HepG2 (cell line): ENCODE results near the gene WDR5B. TPM values are rescaled to one million over a fixed set of nuclear protein-coding genes. Genes with fewer than 3 reads are reported as not detected.

Experiments
- ATAC-seq: fragments of 200-7000 bp; cut with Tn5 transposase; 3 replicates; pipeline ENCODE4 v1.9.1; 2020; ENCODE audit warnings: mild to moderate bottlenecking, moderate library complexity
- BruUV-seq: library from RNA; stranded (reverse); fragments of 400-500 nt; replicated peaks from 2 replicates; lab custom pipeline; 2021; lab: Mats Ljungman, UMichigan
- CTCF ChIA-PET: fragments of 300-600 bp; formaldehyde crosslinking; extraction: SDS; loops from one replicate; lab custom pipeline; 2021; ENCODE audit warnings: low total read pairs, inconsistent platforms, low intra/inter-chr PET ratio; lab: Yijun Ruan, JAX
- POLR2A ChIA-PET: fragments of 350-600 bp; sonication (Branson Sonifier 250); formaldehyde crosslinking; loops from one replicate; lab custom pipeline; 2020; ENCODE audit warnings: antibody characterized with exemption, inconsistent platforms; lab: Yijun Ruan, JAX
- DNase-seq: peaks from one replicate; pipeline ENCODE4 v3.0.0-alpha.2; 2015; ENCODE audit warnings: low spot score
- FAIRE-seq: peaks from 3 replicates; lab custom pipeline; 2011; peaks lifted over from hg19 to GRCh38; lab: Jason Lieb, UNC
- H2AFZ ChIP-seq: one replicate; pipeline ENCODE4 v1.6.1; 2011; ENCODE audit warnings: low read length, inconsistent platforms
- H3K27ac ChIP-seq: fragments of 300-600 bp; 3 replicates; pipeline ENCODE4 v1.8.0; 2011; ENCODE audit warnings: mixed run types, mild to moderate bottlenecking, mixed read lengths, low read length, inconsistent platforms; ENCODE audit not compliant: insufficient read depth; ENCODE audit errors: extremely low read length
- H3K27me3 ChIP-seq, 2 experiments: fragments of 200-600 bp in 1 of 2; 2 replicates in 1 of 2; 3 replicates in 1 of 2; pipeline versions ENCODE4 v1.6.0 to v1.8.0; 2011; ENCODE audit warnings: low read length in 2 of 2, mild to moderate bottlenecking in 2 of 2, moderate library complexity in 2 of 2, inconsistent platforms in 1 of 2; ENCODE audit not compliant: insufficient read depth in 2 of 2, control insufficient read depth in 1 of 2
- H3K36me3 ChIP-seq, 2 experiments: fragments of 200-600 bp in 1 of 2; replicated peaks in 1 of 2; 2 replicates in 1 of 2; 3 replicates in 1 of 2; pipeline versions ENCODE4 v1.5.1 to v1.8.0; 2011; ENCODE audit warnings: low read length in 2 of 2, inconsistent platforms in 1 of 2; ENCODE audit not compliant: insufficient read depth in 2 of 2, control insufficient read depth in 1 of 2
- H3K4me1 ChIP-seq: 2 replicates; pipeline ENCODE4 v1.5.1; 2012; ENCODE audit warnings: low read length, inconsistent platforms; ENCODE audit not compliant: insufficient read depth
- H3K4me2 ChIP-seq: 2 replicates; pipeline ENCODE4 v1.6.0; 2011; ENCODE audit warnings: low read depth, low read length, inconsistent platforms
- H3K4me3 ChIP-seq, 3 experiments: fragments of 200-600 bp in 1 of 3; sonication (generic), shearing (Covaris generic) in 1 of 3; replicated peaks in 1 of 3; 2 replicates each; pipeline ENCODE4 v1.5.1; 2011 to 2016; ENCODE audit warnings: low read length in 3 of 3, inconsistent platforms in 2 of 3, low read depth in 2 of 3, mild to moderate bottlenecking in 2 of 3, control low read depth in 1 of 3, mixed read lengths in 1 of 3; ENCODE audit not compliant: insufficient read depth in 1 of 3
- H3K79me2 ChIP-seq: one replicate; pipeline ENCODE4 v1.6.1; 2011; ENCODE audit warnings: low read length, inconsistent platforms; ENCODE audit not compliant: insufficient read depth
- H3K9ac ChIP-seq: 2 replicates; pipeline ENCODE4 v1.6.0; 2011; ENCODE audit warnings: mild to moderate bottlenecking, low read depth, low read length, inconsistent platforms; ENCODE audit not compliant: insufficient read depth
- H3K9me3 ChIP-seq: 2 replicates; pipeline ENCODE4 v1.5.1; 2012; ENCODE audit warnings: mild to moderate bottlenecking, low read length
- H4K20me1 ChIP-seq: 2 replicates; pipeline ENCODE4 v1.6.0; 2011; ENCODE audit warnings: inconsistent platforms, mild to moderate bottlenecking, low read length, moderate library complexity; ENCODE audit not compliant: insufficient read depth
- AHR ChIP-seq: IDR thresholded peaks from 2 replicates; pipeline ENCODE4 v1.6.1; 2018; ENCODE audit warnings: missing genetic modification reagents, missing compliant biosample characterization
- CENPX ChIP-seq: sonication (generic); formaldehyde crosslinking; IDR thresholded peaks from 2 replicates; pipeline ENCODE4 v1.9.0; 2021; ENCODE audit warnings: mild to moderate bottlenecking, missing genetic modification reagents, moderate library complexity
- HNF4A ChIP-seq: sonication (generic); formaldehyde crosslinking; IDR thresholded peaks from 2 replicates; pipeline ENCODE4 v1.4.0; 2020; ENCODE audit warnings: missing genetic modification reagents
- REL ChIP-seq: sonication (generic); formaldehyde crosslinking; conservative IDR thresholded peaks from 2 replicates; pipeline ENCODE4 v1.8.0; 2022; ENCODE audit warnings: mild to moderate bottlenecking, missing genetic modification reagents, moderate library complexity
- SMAD3 ChIP-seq: sonication (generic); formaldehyde crosslinking; IDR thresholded peaks from 2 replicates; pipeline ENCODE4 v1.4.0; 2020; ENCODE audit warnings: missing genetic modification reagents
- ZNF17 ChIP-seq: sonication (generic); formaldehyde crosslinking; IDR thresholded peaks from 2 replicates; pipeline ENCODE4 v1.5.0; 2020; ENCODE audit warnings: mild to moderate bottlenecking, missing genetic modification reagents
- ZNF781 ChIP-seq: sonication (generic); formaldehyde crosslinking; IDR thresholded peaks from 2 replicates; pipeline ENCODE4 v1.5.1; 2020; ENCODE audit warnings: borderline replicate concordance, mild to moderate bottlenecking, missing genetic modification reagents; ENCODE audit errors: not compliant biosample characterization
- in situ Hi-C: cut with HindIII; loops from 2 replicates; pipeline ENCODE4 v1.10.0; 2017; ENCODE audit warnings: low pct_unique_long_range_greater_than_20kb; ENCODE audit not compliant: extremely low pct_ligation_motif_present
- intact Hi-C: fragments of 100-400 bp; cut with micrococcal nuclease; formaldehyde crosslinking; loops from one replicate; pipeline ENCODE4 v1.10.0; 2022; ENCODE audit not compliant: unreplicated experiment
- polyA plus RNA-seq, 8 experiments: library from polyadenylated mRNA; depleted of rRNA in 3 of 8; stranded (reverse) in 7 of 8; unstranded in 1 of 8; fragments of >200 nt; fragmentation: Illumina TruSeq in 4 of 8; extraction: Trizol in 4 of 8; gene quantifications; 2 replicates each; pipeline versions ENCODE4 v1.2.1 to v1.2.3, GENCODE V29; 2011 to 2016; ENCODE audit warnings: low read depth in 4 of 8, missing spikeins in 1 of 8, mixed read lengths in 1 of 8; ENCODE audit not compliant: insufficient read depth in 1 of 8
- total RNA-seq, 5 experiments: library from RNA; depleted of rRNA; stranded (reverse); fragments of >200 nt; fragmentation: Illumina TruSeq; extraction: Trizol; gene quantifications; 2 replicates each; pipeline ENCODE4 v1.2.3, GENCODE V29; 2016; ENCODE audit warnings: low read depth in 1 of 5
- TF ChIP-seq, protein P1 (sequence below): sonication (generic); formaldehyde crosslinking; IDR thresholded peaks from 2 replicates; pipeline ENCODE4 v1.9.0; 2022; ENCODE audit warnings: missing genetic modification reagents, mild to moderate bottlenecking, borderline replicate concordance
- TF ChIP-seq, protein P2 (sequence below): sonication (generic); formaldehyde crosslinking; IDR thresholded peaks from 2 replicates; pipeline ENCODE4 v1.5.0; 2020; ENCODE audit warnings: mild to moderate bottlenecking, low read depth, missing genetic modification reagents, borderline replicate concordance
- TF ChIP-seq, protein P3 (sequence below): IDR thresholded peaks from 2 replicates; pipeline ENCODE4 v1.6.1; 2016; ENCODE audit warnings: low read depth, control low read depth
- TF ChIP-seq, protein P4 (sequence below): sonication (generic); formaldehyde crosslinking; IDR thresholded peaks from 2 replicates; pipeline ENCODE4 v1.5.0; 2020; ENCODE audit warnings: missing genetic modification reagents

WDR5B gene
- total and polyA plus RNA-seq, 2 of the 13 experiments (the other 11 are each of a cell fraction or from before 2014, with no cell fraction given) = 2.5 to 3.6 TPM

DNA sequence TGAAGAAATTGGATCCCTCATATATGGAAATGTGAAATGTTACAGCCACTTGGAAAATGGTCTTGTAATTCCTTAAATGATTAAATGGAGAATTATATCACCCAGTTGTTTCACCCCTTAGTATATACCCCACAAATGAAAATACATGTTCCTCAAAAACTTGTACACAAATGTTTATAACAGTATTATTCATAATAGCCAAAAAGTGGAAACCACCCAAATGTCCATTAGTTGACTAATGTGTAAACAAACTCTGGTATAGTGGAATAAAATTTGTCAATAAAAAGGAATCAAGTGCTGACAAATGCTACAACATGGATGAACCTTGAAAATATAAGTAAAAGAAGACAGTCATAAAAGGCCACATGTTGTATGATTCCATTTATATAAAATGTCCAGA, 19.4 kb downstream of the WDR5B start:
- H3K36me3 ChIP-seq = peaks cover 0 to 15% of the 10 kb centered on the region in 2 experiments; a peak in 2 of 5 replicates
- H4K20me1 ChIP-seq = peaks cover 7% of the 10 kb centered on the region; the same call in 1 of the 2 replicates
- H3K9me3 ChIP-seq = no peaks in the 10 kb centered on the region
- ATAC-seq (no peak), FAIRE-seq (no peak), DNase-seq (no peak)
- H3K27ac ChIP-seq = no peak overlapping the region
- in situ Hi-C loops = no loop called here
- no peaks in the 10 kb centered on the region for H3K27me3 ChIP-seq
- peaks cover 30% of the 10 kb centered on the region for H3K4me1 ChIP-seq
- ChIA-PET CTCF (no interaction called here), POLR2A (no interaction called here)
- H3K79me2 ChIP-seq = peaks cover 61% of the 10 kb centered on the region
- no peak overlapping the region for H3K4me3 ChIP-seq
- no peak overlapping the region for H2AFZ ChIP-seq
- BruUV-seq = no TSS peak
- TF ChIP-seq, protein P1, sequence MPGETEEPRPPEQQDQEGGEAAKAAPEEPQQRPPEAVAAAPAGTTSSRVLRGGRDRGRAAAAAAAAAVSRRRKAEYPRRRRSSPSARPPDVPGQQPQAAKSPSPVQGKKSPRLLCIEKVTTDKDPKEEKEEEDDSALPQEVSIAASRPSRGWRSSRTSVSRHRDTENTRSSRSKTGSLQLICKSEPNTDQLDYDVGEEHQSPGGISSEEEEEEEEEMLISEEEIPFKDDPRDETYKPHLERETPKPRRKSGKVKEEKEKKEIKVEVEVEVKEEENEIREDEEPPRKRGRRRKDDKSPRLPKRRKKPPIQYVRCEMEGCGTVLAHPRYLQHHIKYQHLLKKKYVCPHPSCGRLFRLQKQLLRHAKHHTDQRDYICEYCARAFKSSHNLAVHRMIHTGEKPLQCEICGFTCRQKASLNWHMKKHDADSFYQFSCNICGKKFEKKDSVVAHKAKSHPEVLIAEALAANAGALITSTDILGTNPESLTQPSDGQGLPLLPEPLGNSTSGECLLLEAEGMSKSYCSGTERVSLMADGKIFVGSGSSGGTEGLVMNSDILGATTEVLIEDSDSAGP (CRISPR knock-in tag) = no peak
- TF ChIP-seq, protein P2, sequence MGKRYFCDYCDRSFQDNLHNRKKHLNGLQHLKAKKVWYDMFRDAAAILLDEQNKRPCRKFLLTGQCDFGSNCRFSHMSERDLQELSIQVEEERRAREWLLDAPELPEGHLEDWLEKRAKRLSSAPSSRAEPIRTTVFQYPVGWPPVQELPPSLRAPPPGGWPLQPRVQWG = no peak
- TF ChIP-seq AHR (CRISPR knock-in tag) (no peak), HNF4A (CRISPR knock-in tag) (no peak), ZNF17 (CRISPR knock-in tag) (no peak), SMAD3 (CRISPR knock-in tag) (no peak), CENPX (CRISPR knock-in tag) (no peak), ZNF781 (no peak), REL (CRISPR knock-in tag) (no peak)
- TF ChIP-seq, protein P3, sequence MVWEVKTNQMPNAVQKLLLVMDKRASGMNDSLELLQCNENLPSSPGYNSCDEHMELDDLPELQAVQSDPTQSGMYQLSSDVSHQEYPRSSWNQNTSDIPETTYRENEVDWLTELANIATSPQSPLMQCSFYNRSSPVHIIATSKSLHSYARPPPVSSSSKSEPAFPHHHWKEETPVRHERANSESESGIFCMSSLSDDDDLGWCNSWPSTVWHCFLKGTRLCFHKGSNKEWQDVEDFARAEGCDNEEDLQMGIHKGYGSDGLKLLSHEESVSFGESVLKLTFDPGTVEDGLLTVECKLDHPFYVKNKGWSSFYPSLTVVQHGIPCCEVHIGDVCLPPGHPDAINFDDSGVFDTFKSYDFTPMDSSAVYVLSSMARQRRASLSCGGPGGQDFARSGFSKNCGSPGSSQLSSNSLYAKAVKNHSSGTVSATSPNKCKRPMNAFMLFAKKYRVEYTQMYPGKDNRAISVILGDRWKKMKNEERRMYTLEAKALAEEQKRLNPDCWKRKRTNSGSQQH (CRISPR knock-in tag) = no peak
- TF ChIP-seq, protein P4, sequence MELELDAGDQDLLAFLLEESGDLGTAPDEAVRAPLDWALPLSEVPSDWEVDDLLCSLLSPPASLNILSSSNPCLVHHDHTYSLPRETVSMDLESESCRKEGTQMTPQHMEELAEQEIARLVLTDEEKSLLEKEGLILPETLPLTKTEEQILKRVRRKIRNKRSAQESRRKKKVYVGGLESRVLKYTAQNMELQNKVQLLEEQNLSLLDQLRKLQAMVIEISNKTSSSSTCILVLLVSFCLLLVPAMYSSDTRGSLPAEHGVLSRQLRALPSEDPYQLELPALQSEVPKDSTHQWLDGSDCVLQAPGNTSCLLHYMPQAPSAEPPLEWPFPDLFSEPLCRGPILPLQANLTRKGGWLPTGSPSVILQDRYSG (CRISPR knock-in tag) = no peak
- intact Hi-C loops = no loop called here
- no peak overlapping the region for H3K4me2 ChIP-seq
- no peak overlapping the region for H3K9ac ChIP-seq
